IMR-90 (cell line): ENCODE results near the gene DHX57. TPM values are rescaled to one million over a fixed set of nuclear protein-coding genes. Genes with fewer than 3 reads are reported as not detected.

ENCODE experiments used
- ATAC-seq: fragments of 200-7000 bp; cut with Tn5 transposase; 2 replicates; pipeline ENCODE4 v1.9.1; 2020; ENCODE audit warnings: low read depth, mild to moderate bottlenecking, moderate library complexity
- BruUV-seq: library from RNA; stranded (reverse); fragments of 400-500 nt; replicated peaks from 2 replicates; lab custom pipeline; 2021; lab: Mats Ljungman, UMichigan
- CTCF ChIA-PET: fragments of 300-600 bp; formaldehyde crosslinking; extraction: SDS; loops from one replicate; lab custom pipeline; 2021; ENCODE audit warnings: antibody characterized with exemption; lab: Yijun Ruan, JAX
- POLR2A ChIA-PET: fragments of 300-600 bp; sonication (Branson Sonifier 250); formaldehyde crosslinking; loops from one replicate; lab custom pipeline; 2022; ENCODE audit warnings: antibody characterized with exemption; ENCODE audit not compliant: unreplicated experiment; lab: Charles Lee
- DNase-seq: peaks from one replicate; pipeline ENCODE4 v3.0.0; 2013
- H2AFZ ChIP-seq: replicated peaks from 2 replicates; pipeline ENCODE3; 2013; ENCODE audit warnings: low read length, mild to moderate bottlenecking; ENCODE audit not compliant: poor library complexity
- H2AK5ac ChIP-seq: 2 replicates; pipeline ENCODE4 v1.6.1; 2013; ENCODE audit warnings: low read depth, low read length, inconsistent platforms
- H2AK9ac ChIP-seq: replicated peaks from 2 replicates; pipeline ENCODE3; 2013; ENCODE audit warnings: mild to moderate bottlenecking, low read depth, low read length, moderate library complexity; ENCODE audit not compliant: poor library complexity
- H2BK120ac ChIP-seq: 2 replicates; pipeline ENCODE4 v1.6.1; 2013; ENCODE audit warnings: low read depth, low read length, inconsistent platforms
- H2BK15ac ChIP-seq: 3 replicates; pipeline ENCODE4 v1.6.1; 2013; ENCODE audit warnings: low read depth, low read length, inconsistent platforms
- H2BK20ac ChIP-seq: 2 replicates; pipeline ENCODE4 v1.6.1; 2013; ENCODE audit warnings: low read depth, mild to moderate bottlenecking, inconsistent platforms, low read length, moderate library complexity
- H2BK5ac ChIP-seq: 2 replicates; pipeline ENCODE4 v1.6.1; 2013; ENCODE audit warnings: mild to moderate bottlenecking, low read depth, low read length, inconsistent platforms; ENCODE audit not compliant: poor library complexity, severe bottlenecking
- H3K14ac ChIP-seq: replicated peaks from 2 replicates; pipeline ENCODE4 v1.6.1; 2013; ENCODE audit warnings: low read depth, low read length, inconsistent platforms
- H3K18ac ChIP-seq: 2 replicates; pipeline ENCODE4 v1.6.1; 2013; ENCODE audit warnings: low read depth, low read length, control low read depth
- H3K23ac ChIP-seq: 2 replicates; pipeline ENCODE4 v1.6.1; 2013; ENCODE audit warnings: low read depth, low read length, inconsistent platforms
- H3K27ac ChIP-seq: 2 replicates; pipeline ENCODE4 v1.5.1; 2013; ENCODE audit warnings: mild to moderate bottlenecking, control low read depth, low read length; ENCODE audit not compliant: insufficient read depth
- H3K27me3 ChIP-seq: 2 replicates; pipeline ENCODE4 v1.6.1; 2013; ENCODE audit warnings: low read length; ENCODE audit not compliant: control insufficient read depth, insufficient read depth
- H3K36me3 ChIP-seq: 2 replicates; pipeline ENCODE4 v1.6.1; 2013; ENCODE audit warnings: low read length, mixed read lengths; ENCODE audit not compliant: control insufficient read depth, insufficient read depth
- H3K4ac ChIP-seq: 2 replicates; pipeline ENCODE4 v1.6.1; 2013; ENCODE audit warnings: low read depth, low read length, inconsistent platforms
- H3K4me1 ChIP-seq: 2 replicates; pipeline ENCODE4 v1.6.1; 2013; ENCODE audit warnings: low read length, mixed read lengths; ENCODE audit not compliant: control insufficient read depth, insufficient read depth
- H3K4me2 ChIP-seq: 2 replicates; pipeline ENCODE4 v1.6.1; 2013; ENCODE audit warnings: low read depth, mild to moderate bottlenecking, control low read depth, low read length, moderate library complexity
- H3K4me3 ChIP-seq: 2 replicates; pipeline ENCODE4 v1.5.1; 2013; ENCODE audit warnings: low read depth, mild to moderate bottlenecking, control low read depth, low read length, moderate library complexity; ENCODE audit not compliant: insufficient read depth
- H3K56ac ChIP-seq: 2 replicates; pipeline ENCODE4 v1.6.1; 2013; ENCODE audit warnings: low read length, inconsistent platforms; ENCODE audit not compliant: insufficient read depth; ENCODE audit errors: extremely low read depth
- H3K79me1 ChIP-seq, 2 experiments: 2 replicates each; pipeline ENCODE4 v1.6.1; 2013; ENCODE audit warnings: low read length in 2 of 2, inconsistent platforms in 1 of 2, low read depth in 1 of 2
- H3K9ac ChIP-seq: 2 replicates; pipeline ENCODE4 v1.6.1; 2013; ENCODE audit warnings: low read depth, low read length, control low read depth
- H3K9me1 ChIP-seq: 2 replicates; pipeline ENCODE4 v1.6.1; 2013; ENCODE audit warnings: low read length, inconsistent platforms; ENCODE audit not compliant: insufficient read depth
- H3K9me3 ChIP-seq: 2 replicates; pipeline ENCODE4 v1.6.1; 2013; ENCODE audit warnings: low read length; ENCODE audit not compliant: control insufficient read depth, insufficient read depth
- H4K20me1 ChIP-seq: 2 replicates; pipeline ENCODE4 v1.6.1; 2013; ENCODE audit warnings: low read length, inconsistent platforms; ENCODE audit not compliant: insufficient read depth
- H4K5ac ChIP-seq: 2 replicates; pipeline ENCODE4 v1.6.1; 2013; ENCODE audit warnings: mild to moderate bottlenecking, low read depth, low read length, control low read depth
- H4K8ac ChIP-seq, 2 experiments: 2 replicates each; pipeline ENCODE4 v1.6.1; 2013; ENCODE audit warnings: low read depth in 2 of 2, low read length in 2 of 2, control low read depth in 1 of 2, inconsistent platforms in 1 of 2
- H4K91ac ChIP-seq: 2 replicates; pipeline ENCODE4 v1.6.1; 2013; ENCODE audit warnings: low read depth, low read length, inconsistent platforms; ENCODE audit not compliant: insufficient read depth
- SMC3 ChIP-seq: fragments of 150-350 bp; IDR thresholded peaks from 2 replicates; pipeline ENCODE4 v1.6.1; 2016; ENCODE audit warnings: low read depth, mild to moderate bottlenecking, antibody characterized with exemption, low read length, moderate library complexity
- USF2 ChIP-seq: fragments of 150-350 bp; IDR thresholded peaks from 2 replicates; pipeline ENCODE4 v1.6.1; 2017; ENCODE audit warnings: mild to moderate bottlenecking, antibody characterized with exemption, low read length, low read depth
- dilution Hi-C: fragments of 300-500 bp; cut with HindIII; formaldehyde crosslinking; loops from one replicate; pipeline ENCODE4 v1.14.3; 2018; ENCODE audit warnings: low sequenced_read_pairs; ENCODE audit not compliant: unreplicated experiment
- in situ Hi-C: fragments of 300-500 bp; cut with MboI; formaldehyde crosslinking; loops from 3 replicates; pipeline ENCODE4 v1.14.3; 2019; ENCODE audit warnings: low sequenced_read_pairs, inconsistent platforms, mixed read lengths
- intact Hi-C: fragments of 100-400 bp; cut with micrococcal nuclease; formaldehyde crosslinking; loops from 2 replicates; pipeline ENCODE4 v1.10.0; 2022
- polyA plus RNA-seq, 3 experiments: library from polyadenylated mRNA; depleted of rRNA; stranded (reverse); fragments of >200 nt; gene quantifications; 2 replicates each; pipeline ENCODE4 v1.2.3, GENCODE V29; 2012; ENCODE audit warnings: low replicate concordance in 1 of 3
- total RNA-seq: library from RNA; depleted of rRNA; stranded (reverse); fragments of >200 nt; gene quantifications from 2 replicates; pipeline ENCODE4 v1.2.3, GENCODE V29; 2012

The DHX57 gene
- total and polyA plus RNA-seq, 2 of the 4 experiments (the other 2 are of a cell fraction): 9.5 to 24.4 TPM

GRCh38 chr2:38886063-38886462, 10.3 kb upstream of the DHX57 start:
- H2AK9ac ChIP-seq: no peak overlapping the region
- H3K4me1 ChIP-seq: no peaks in the 10 kb centered on the region
- H3K79me1 ChIP-seq: no peaks in the 10 kb centered on the region
- ATAC-seq: no peak
- no peak overlapping the region for H3K56ac ChIP-seq
- H4K8ac ChIP-seq: no peak overlapping the region
- no peaks in the 10 kb centered on the region for H3K36me3 ChIP-seq
- BruUV-seq: no TSS peak
- H3K18ac ChIP-seq: no peak overlapping the region
- no peak overlapping the region for H2AK5ac ChIP-seq
- H3K23ac ChIP-seq: no peak overlapping the region
- dilution Hi-C loops (no loop called here), intact Hi-C loops (no loop called here), in situ Hi-C loops (no loop called here)
- no peak overlapping the region for H3K4ac ChIP-seq
- H3K4me2 ChIP-seq: no peak overlapping the region
- no peaks in the 10 kb centered on the region; the same call in 1 of the 2 replicates for H3K9me3 ChIP-seq
- H4K5ac ChIP-seq: no peak overlapping the region
- no peak overlapping the region for H2BK15ac ChIP-seq
- TF ChIP-seq SMC3 (no peak), USF2 (no peak)
- no peak overlapping the region for H3K14ac ChIP-seq
- no peaks in the 10 kb centered on the region for H4K20me1 ChIP-seq
- no peak overlapping the region for H2BK20ac ChIP-seq
- no peak overlapping the region for H2BK120ac ChIP-seq
- H3K27me3 ChIP-seq: no peaks in the 10 kb centered on the region
- H4K91ac ChIP-seq: no peak overlapping the region
- H3K27ac ChIP-seq: no peak overlapping the region
- ChIA-PET CTCF (no interaction called here), POLR2A (no interaction called here)
- H3K9me1 ChIP-seq: no peaks in the 10 kb centered on the region
- no peak overlapping the region for H3K9ac ChIP-seq
- no peak overlapping the region for H2AFZ ChIP-seq
- no peak for DNase-seq
- no peak overlapping the region for H3K4me3 ChIP-seq
- H2BK5ac ChIP-seq: no peak overlapping the region
